ENCODE results near the gene SPRED2. TPM values are rescaled to one million over a fixed set of nuclear protein-coding genes. Genes with fewer than 3 reads are reported as not detected.

The SPRED2 gene
- total RNA-seq, 4 donors from 2014 or later = 8.1 to 15.1 (median 9.1) TPM

GRCh38 chr2:65386344-65386743, 46.1 kb downstream of the SPRED2 start:
- intact Hi-C loops (cut with DNase I) = no loop called here
- H3K27ac ChIP-seq = no peak overlapping the region
- no peak for TF ChIP-seq POLR2A (IDR thresholded peaks at IDR 0.05)
- TF ChIP-seq CTCF (IDR thresholded peaks at IDR 0.05) = no peak
- no peak for DNase-seq
- H3K27me3 ChIP-seq = no peaks in the 10 kb centered on the region
- H3K4me3 ChIP-seq = no peak overlapping the region
- H3K4me1 ChIP-seq = peaks cover 41 to 93% (median 59%) of the 10 kb centered on the region in 3 donors
- WGBS, 2 donors = 81 to 83% methylated on average over 3 of the region's 3 CpGs
- H3K9me3 ChIP-seq = no peaks in the 10 kb centered on the region
- H3K36me3 ChIP-seq = no peaks in the 10 kb centered on the region

GRCh38 chr2:65383541-65384488, 48.6 kb downstream of the SPRED2 start:
- DNase-seq = no peak
- H3K9me3 ChIP-seq = no peaks in the 10 kb centered on the region
- WGBS, 2 donors = 30 to 32% methylated on average over 15 to 16 of the region's 17 CpGs
- H3K4me3 ChIP-seq = peak overlapping the region in 2 of 4 donors; percentile 4 to 16
- H3K4me1 ChIP-seq = peaks cover 52 to 95% (median 54%) of the 10 kb centered on the region in 3 donors
- peak overlapping the region; percentile 83 to 94 (median 88) for H3K27ac ChIP-seq
- no peaks in the 10 kb centered on the region for H3K27me3 ChIP-seq
- no peak for TF ChIP-seq POLR2A (IDR thresholded peaks at IDR 0.05)
- no peak for TF ChIP-seq CTCF (IDR thresholded peaks at IDR 0.05)
- H3K36me3 ChIP-seq = no peaks in the 10 kb centered on the region
- intact Hi-C loops (cut with DNase I) = no loop called here

GRCh38 chr2:65382776-65383357, 49.5 kb downstream of the SPRED2 start:
- 4 to 9% methylated on average over 12 to 20 of the region's 20 CpGs for WGBS, 2 donors
- peak; percentile 26 for DNase-seq
- H3K4me1 ChIP-seq = peaks cover 49 to 93% (median 50%) of the 10 kb centered on the region in 3 donors
- no peaks in the 10 kb centered on the region for H3K36me3 ChIP-seq
- peak overlapping the region; percentile 83 to 94 (median 88) for H3K27ac ChIP-seq
- TF ChIP-seq CTCF (IDR thresholded peaks at IDR 0.05) (peak in 4 of 6 experiments; percentile 9 to 54 (median 36)), POLR2A (IDR thresholded peaks at IDR 0.05) (no peak)
- no peaks in the 10 kb centered on the region for H3K9me3 ChIP-seq
- intact Hi-C loops (cut with DNase I) = no loop called here
- no peaks in the 10 kb centered on the region for H3K27me3 ChIP-seq
- H3K4me3 ChIP-seq = peak overlapping the region in 2 of 4 donors; percentile 16 to 31

- WGBS, 2 donors = 8 to 40% methylated on average over 1 of the region's 1 CpG
- Histone ChIP-seq H3K36me3 (no peaks in the 10 kb centered on the region), H3K4me1 (peaks cover 52 to 93% (median 55%) of the 10 kb centered on the region in 3 donors), H3K9me3 (no peaks in the 10 kb centered on the region), H3K4me3 (no peak overlapping the region), H3K27me3 (no peaks in the 10 kb centered on the region), H3K27ac (peak overlapping the region in 3 of 4 donors; percentile 84 to 94 (median 93))
- TF ChIP-seq CTCF (IDR thresholded peaks at IDR 0.05) (no peak), POLR2A (IDR thresholded peaks at IDR 0.05) (no peak)
- intact Hi-C loops (cut with DNase I) = no loop called here
- DNase-seq = no peak
These were observed 50.1 kb downstream of the SPRED2 start for GRCh38 chr2:65382323-65382722.

GRCh38 chr2:65381607-65382051, 50.8 kb downstream of the SPRED2 start:
- no peaks in the 10 kb centered on the region for H3K9me3 ChIP-seq
- no peak for TF ChIP-seq CTCF (IDR thresholded peaks at IDR 0.05)
- TF ChIP-seq POLR2A (IDR thresholded peaks at IDR 0.05) = no peak
- H3K4me1 ChIP-seq = peaks cover 52 to 87% (median 55%) of the 10 kb centered on the region in 3 donors
- no peak for DNase-seq
- H3K36me3 ChIP-seq = no peaks in the 10 kb centered on the region
- intact Hi-C loops (cut with DNase I) = no loop called here
- H3K27ac ChIP-seq = peak overlapping the region in 2 of 4 donors; percentile 93 to 94
- H3K27me3 ChIP-seq = no peaks in the 10 kb centered on the region
- WGBS, 2 donors = 57 to 67% methylated on average over 3 to 5 of the region's 5 CpGs
- no peak overlapping the region for H3K4me3 ChIP-seq

Data from esophagus squamous epithelium (tissue), 5 donors.